ENCODE data around the gene CENPL.

CENPL gene

GRCh38 chr1:173753830-173754229 lies 70.9 kb downstream of the CENPL start:
- no peak for DNase-seq

Data from GOT3 (cell line).